ENCODE data around the gene CFAP61. TPM values are rescaled to one million over a fixed set of nuclear protein-coding genes. Genes with fewer than 3 reads are reported as not detected.

CFAP61 gene
- polyA plus RNA-seq, 1 of the 3 experiments (the other 2 are of a cell fraction) = 0.26 TPM

- TF ChIP-seq YY1 (IDR thresholded peaks at IDR 0.05; ENCODE audit: low read depth) (no peak), CTCF (IDR thresholded peaks at IDR 0.05) (no peak), EP300 (IDR thresholded peaks at IDR 0.05; ENCODE audit: borderline replicate concordance in 1 of 2, low read depth in 1 of 2, low read length in 1 of 2) (peak in 1 of 2 experiments; percentile 35; a peak in 1 of 4 replicates), TEAD4 (IDR thresholded peaks at IDR 0.05; ENCODE audit: borderline replicate concordance, insufficient read depth) (no peak), IRF3 (IDR thresholded peaks at IDR 0.05; ENCODE audit: low read depth, low read length) (no peak), RXRA (IDR thresholded peaks at IDR 0.05; ENCODE audit: borderline replicate concordance, low read depth) (no peak)
Measured at GRCh38 chr20:20210327-20210726, 158.0 kb downstream of the CFAP61 start.

GRCh38 chr20:20210943-20211273, 158.6 kb downstream of the CFAP61 start:
- Histone ChIP-seq H2AFZ (ENCODE audit: low read depth) (no peak overlapping the region), H3K9me3 (no peaks in the 10 kb centered on the region), H4K20me1 (ENCODE audit: insufficient read depth) (no peaks in the 10 kb centered on the region), H3K27me3 (ENCODE audit: insufficient read depth) (no peaks in the 10 kb centered on the region), H3K9ac (no peak overlapping the region), H3K27ac (ENCODE audit: low read depth in 2 of 2, low read length in 1 of 2) (no peak overlapping the region), H3K4me2 (no peak overlapping the region), H3K4me3 (ENCODE audit: low read depth in 2 of 2, low read length in 1 of 2) (no peak overlapping the region), H3K79me2 (ENCODE audit: insufficient read depth) (no peaks in the 10 kb centered on the region), H3K4me1 (ENCODE audit: control insufficient read depth in 1 of 2, insufficient read depth in 2 of 2, low read depth in 1 of 2, low read length in 1 of 2) (peaks cover 0 to 7% of the 10 kb centered on the region in 2 experiments; a peak in 1 of 4 replicates), H3F3A (replicated peaks; ENCODE audit: insufficient read depth) (no peaks in the 10 kb centered on the region), H3K9me2 (no peaks in the 10 kb centered on the region), H3K36me3 (replicated peaks in 1 of 2; ENCODE audit: control insufficient read depth in 1 of 2, insufficient read depth in 2 of 2, low read length in 1 of 2) (no peaks in the 10 kb centered on the region)
- DNase-seq = no peak
- ChIA-PET CTCF (interaction anchor here (1.0 to 1.3 kb wide), 2 partner anchors 22 to 27 kb away, joined by 3 read pairs; no protein-coding TSS in a partner anchor), POLR2A (no interaction called here)
- 50% methylated on average over 4 of the region's 6 CpGs for WGBS (ENCODE audit: low lambda C conversion rate)
- TF ChIP-seq PBX3 (IDR thresholded peaks at IDR 0.05) = no peak
- no peak for TF ChIP-seq EZH2phosphoT487 (IDR thresholded peaks at IDR 0.05; ENCODE audit: borderline replicate concordance, low read depth)
- TF ChIP-seq FOSL2 (IDR thresholded peaks at IDR 0.05; ENCODE audit: borderline replicate concordance, low read depth) = no peak
- TF ChIP-seq TCF12 (IDR thresholded peaks at IDR 0.05) = no peak

More at GRCh38 chr20:20210327-20210726, 158.0 kb downstream of the CFAP61 start:
- CTCF ChIA-PET = interaction anchor here (0.9 kb wide), 1 partner anchor 13 kb away, joined by 3 read pairs; no protein-coding TSS in a partner anchor
- H3K36me3 ChIP-seq (replicated peaks in 1 of 2; ENCODE audit: control insufficient read depth in 1 of 2, insufficient read depth in 2 of 2, low read length in 1 of 2) = no peaks in the 10 kb centered on the region
- no peak overlapping the region for H3K4me2 ChIP-seq
- no peaks in the 10 kb centered on the region for H3K27me3 ChIP-seq (ENCODE audit: insufficient read depth)
- H3K9ac ChIP-seq = no peak overlapping the region
- H3K4me1 ChIP-seq (ENCODE audit: control insufficient read depth in 1 of 2, insufficient read depth in 2 of 2, low read depth in 1 of 2, low read length in 1 of 2) = peaks cover 0 to 7% of the 10 kb centered on the region in 2 experiments; a peak in 1 of 4 replicates
- no peaks in the 10 kb centered on the region for H3K9me2 ChIP-seq
- 25% methylated on average over 2 of the region's 5 CpGs for WGBS (ENCODE audit: low lambda C conversion rate)
- DNase-seq = peak; percentile 44
- no peaks in the 10 kb centered on the region for H3K9me3 ChIP-seq
- H3K27ac ChIP-seq (ENCODE audit: low read depth in 2 of 2, low read length in 1 of 2) = no peak overlapping the region
- H3K4me3 ChIP-seq (ENCODE audit: low read depth in 2 of 2, low read length in 1 of 2) = no peak overlapping the region
- H3F3A ChIP-seq (replicated peaks; ENCODE audit: insufficient read depth) = no peaks in the 10 kb centered on the region
- no peaks in the 10 kb centered on the region for H3K79me2 ChIP-seq (ENCODE audit: insufficient read depth)
- POLR2A ChIA-PET = no interaction called here
- no peaks in the 10 kb centered on the region for H4K20me1 ChIP-seq (ENCODE audit: insufficient read depth)
- H2AFZ ChIP-seq (ENCODE audit: low read depth) = no peak overlapping the region
